Erythroblast (primary cell): ENCODE results near the gene CYTH3.

ENCODE experiments used
- DNase-seq, 2 experiments: peaks; one replicate each; lab custom pipeline; 2025; lab: John Stamatoyannopoulos, UW
- GATA1 ChIP-seq: IDR thresholded peaks from 2 replicates; pipeline ENCODE4 v1.6.1; 2011; ENCODE audit warnings: low read depth, mild to moderate bottlenecking, control low read depth, low read length, moderate library complexity
- POLR2A ChIP-seq: IDR thresholded peaks from 2 replicates; pipeline ENCODE4 v1.6.1; 2011; ENCODE audit warnings: mild to moderate bottlenecking, low read length

CYTH3 gene

GRCh38 chr7:6273917-6274630 lies 1.6 kb upstream of the CYTH3 start:
- TF ChIP-seq POLR2A (no peak), GATA1 (no peak)
- DNase-seq = no peak

DNA sequence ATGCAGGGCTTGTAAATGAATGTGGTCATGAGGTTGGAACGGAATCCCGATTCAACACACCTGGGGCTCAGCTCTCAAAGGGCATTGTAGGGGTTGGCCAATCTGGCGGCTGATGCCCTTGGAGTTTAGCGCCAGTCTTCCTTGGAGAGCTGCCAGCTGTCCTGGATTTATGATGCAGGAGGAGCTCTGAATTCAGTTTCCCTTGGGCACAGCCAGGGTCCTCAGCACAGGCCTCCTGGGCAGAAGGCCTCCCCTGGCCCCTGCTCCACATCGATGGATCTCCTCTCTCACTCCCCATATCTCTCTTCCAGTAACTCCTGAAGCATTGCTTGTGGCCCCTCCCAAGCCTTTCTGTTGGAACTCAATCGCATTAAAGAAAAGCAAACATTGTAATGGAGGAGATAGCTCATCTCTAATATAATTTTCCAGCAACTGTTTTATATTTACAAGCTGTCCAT lies 985 bp upstream of the CYTH3 start:
- TF ChIP-seq GATA1 (no peak), POLR2A (no peak)

GRCh38 chr7:6271694-6272440 lies 557 bp downstream of the CYTH3 start:
- TF ChIP-seq POLR2A (no peak), GATA1 (no peak)
- DNase-seq = peak; percentile 27 to 44

More for the DNA sequence above, 985 bp upstream of the CYTH3 start:
- no peak for DNase-seq

DNA sequence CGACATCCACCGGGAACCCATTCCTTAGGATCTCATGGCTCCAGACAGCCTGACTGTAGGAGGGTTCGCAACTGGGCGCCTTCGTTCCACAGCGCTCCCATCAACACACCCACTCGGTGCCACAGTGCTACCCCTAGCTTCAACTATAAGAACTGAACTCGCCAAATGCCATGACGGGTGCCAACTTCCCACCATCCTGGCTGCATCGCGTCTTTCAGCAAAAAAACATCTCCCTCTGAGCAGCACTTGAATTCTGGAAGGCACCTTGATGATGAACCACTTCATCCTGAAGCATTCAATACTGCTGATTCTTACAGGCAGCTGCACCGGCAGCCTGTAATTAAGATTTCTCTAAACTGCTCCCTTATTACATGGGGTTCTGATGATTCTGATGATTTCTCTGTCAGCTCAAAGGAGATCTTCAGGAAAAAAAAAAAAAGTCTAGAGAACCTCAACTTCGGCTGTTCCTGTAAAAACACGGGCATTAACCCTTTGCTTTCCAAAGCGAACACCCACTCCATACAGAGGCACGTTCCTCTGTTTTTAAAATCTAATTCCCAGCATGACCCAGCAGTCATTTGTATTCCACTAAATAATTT lies 1.3 kb downstream of the CYTH3 start:
- peak; percentile 56 to 59 for DNase-seq
- peak; percentile 23 for TF ChIP-seq POLR2A
- no peak for TF ChIP-seq GATA1

DNA sequence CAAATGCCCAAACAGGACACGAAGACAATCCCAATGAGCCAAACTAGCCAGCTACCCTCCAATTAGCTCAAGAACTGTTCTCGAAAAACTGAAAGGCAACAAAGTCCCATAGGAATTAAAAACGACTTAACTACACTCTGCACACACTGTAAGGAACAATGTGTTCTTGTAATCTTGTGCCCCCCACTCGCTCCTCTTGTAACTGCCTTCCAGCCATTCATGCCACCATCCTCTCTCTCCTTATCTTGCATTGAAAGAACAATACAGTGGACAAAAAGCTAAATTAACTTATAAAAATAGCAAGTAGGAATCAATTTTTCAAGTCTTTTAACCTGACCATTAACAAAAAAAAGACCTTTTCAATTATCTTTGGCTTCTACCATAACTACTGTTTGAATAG lies 2.9 kb downstream of the CYTH3 start:
- TF ChIP-seq GATA1 = no peak
- TF ChIP-seq POLR2A = no peak
- DNase-seq = peak in 1 of 2 experiments; percentile 53

DNA sequence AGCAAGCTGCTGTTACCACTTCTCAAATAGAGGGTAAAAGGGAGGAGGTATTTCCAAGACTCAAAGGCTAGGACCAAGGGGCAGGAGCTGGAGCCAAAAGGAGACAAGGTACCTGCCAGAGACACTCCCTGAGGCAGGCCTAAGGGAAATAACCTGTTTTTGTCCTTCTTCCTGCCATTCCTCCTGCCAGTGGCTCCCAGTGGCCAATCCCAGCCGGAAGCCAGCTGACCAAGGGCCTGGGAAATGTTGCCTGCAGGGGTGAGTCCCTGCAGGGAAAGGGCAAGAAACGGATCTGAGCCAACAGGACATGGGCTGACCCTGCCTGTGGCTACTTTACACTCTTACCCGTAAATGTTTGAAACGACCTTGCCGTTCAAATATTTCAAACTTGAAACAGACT lies 3.5 kb downstream of the CYTH3 start:
- DNase-seq = no peak
- TF ChIP-seq POLR2A (no peak), GATA1 (no peak)

- no peak for DNase-seq
- TF ChIP-seq GATA1 (no peak), POLR2A (no peak)
Observed at GRCh38 chr7:6268023-6268900, 4.2 kb downstream of the CYTH3 start.

- TF ChIP-seq POLR2A = no peak
- no peak for TF ChIP-seq GATA1
- peak in 1 of 2 experiments; percentile 45 for DNase-seq
Observed at GRCh38 chr7:6266699-6267098, 5.7 kb downstream of the CYTH3 start.

GRCh38 chr7:6262221-6262620 lies 10.2 kb downstream of the CYTH3 start:
- no peak for DNase-seq
- no peak for TF ChIP-seq POLR2A
- no peak for TF ChIP-seq GATA1

- DNase-seq = no peak
- TF ChIP-seq POLR2A (no peak), GATA1 (no peak)
Observed at GRCh38 chr7:6261699-6262098, 10.7 kb downstream of the CYTH3 start.

- DNase-seq = no peak
- TF ChIP-seq POLR2A (no peak), GATA1 (no peak)
Observed at GRCh38 chr7:6260291-6261187, 11.9 kb downstream of the CYTH3 start.

GRCh38 chr7:6259257-6259656 lies 13.2 kb downstream of the CYTH3 start:
- no peak for DNase-seq
- TF ChIP-seq POLR2A (no peak), GATA1 (no peak)
